Transverse colon (tissue), 4 donors: ENCODE measurements around the gene PASD1. TPM values are rescaled to one million over a fixed set of nuclear protein-coding genes. Genes with fewer than 3 reads are reported as not detected.

ENCODE experiments used
- DNase-seq: peaks from one replicate; pipeline ENCODE4 v3.0.0-alpha.2; 2019
- H3K27ac ChIP-seq, 4 donors: fragments of 200-600 bp; sonication (generic); 2 replicates each; pipeline ENCODE4 v1.5.1; 2016 to 2018; ENCODE audit warnings: inconsistent platforms in 4 of 4
- H3K27me3 ChIP-seq: fragments of 200-600 bp; sonication (generic); 2 replicates; pipeline ENCODE4 v1.5.1; 2017; ENCODE audit warnings: inconsistent platforms
- H3K36me3 ChIP-seq, 4 donors: fragments of 200-600 bp; sonication (generic); 2 replicates each; pipeline ENCODE4 v1.5.1; 2017 to 2019; ENCODE audit warnings: inconsistent platforms in 4 of 4
- H3K4me1 ChIP-seq, 4 donors: fragments of 200-600 bp; sonication (generic); 2 replicates each; pipeline ENCODE4 v1.5.1; 2017 to 2020; ENCODE audit warnings: inconsistent platforms in 4 of 4
- H3K4me3 ChIP-seq, 4 donors: fragments of 200-600 bp; sonication (generic); 1 replicate in 1 of 4; 2 replicates in 3 of 4; pipeline versions ENCODE4 v1.5.1 to v1.6.1; 2017 to 2019; ENCODE audit warnings: inconsistent platforms in 4 of 4
- H3K9me3 ChIP-seq, 2 donors: fragments of 200-600 bp; sonication (generic); 2 replicates each; pipeline ENCODE4 v1.5.1; 2017 to 2019; ENCODE audit warnings: inconsistent platforms in 2 of 2
- CTCF ChIP-seq, 5 experiments: fragments of 200-600 bp in 3 of 5; fragments of 450-650 bp in 2 of 5; sonication (generic) in 3 of 5; IDR thresholded peaks; 1 replicate in 2 of 5; 2 replicates in 3 of 5; pipeline ENCODE4 v1.5.1; 2016 to 2017; ENCODE audit warnings: antibody characterized with exemption in 5 of 5, inconsistent platforms in 3 of 5, mild to moderate bottlenecking in 2 of 5, moderate library complexity in 1 of 5
- EP300 ChIP-seq: sonication (generic); formaldehyde crosslinking; IDR thresholded peaks from one replicate; pipeline ENCODE4 v1.6.1; 2017; ENCODE audit warnings: antibody characterized with exemption, low read depth
- POLR2A ChIP-seq: fragments of 450-650 bp; IDR thresholded peaks from one replicate; pipeline ENCODE4 v1.6.1; 2016; ENCODE audit warnings: antibody characterized with exemption, mild to moderate bottlenecking, moderate library complexity
- POLR2AphosphoS5 ChIP-seq, 3 donors: sonication (generic); formaldehyde crosslinking; IDR thresholded peaks; one replicate each; pipeline ENCODE4 v1.6.1; 2016; ENCODE audit warnings: antibody characterized with exemption in 3 of 3
- WGBS, 2 donors: methylation state at CpG; one replicate each; pipeline ENCODE4 v1.1.5; 2018; ENCODE audit warnings: low coverage in 1 of 2; 5-methylcytosine and 5-hydroxymethylcytosine counted together
- in situ Hi-C, 4 donors: fragments of 200-750 bp; cut with MboI; loops; one replicate each; pipeline versions ENCODE4 v1.15.0 to v1.15.1; 2017; ENCODE audit warnings: low sequenced_read_pairs in 3 of 4, low pct_ligation_motif_present in 1 of 4, low pct_unique_long_range_greater_than_20kb in 1 of 4
- intact Hi-C: fragments of 100-400 bp; cut with DNase I; formaldehyde crosslinking; loops from one replicate; pipeline ENCODE4 v1.15.1; 2023; ENCODE audit warnings: low total_unique reads
- total RNA-seq, 4 donors: library from RNA; depleted of rRNA; stranded (reverse); fragments of >200 nt; gene quantifications; one replicate each; pipeline ENCODE4 v1.1.0, GENCODE V29; 2016

Gene PASD1
- total RNA-seq, 4 donors from 2014 or later: not detected

- H3K27me3 ChIP-seq: no peaks in the 10 kb centered on the region
- 54% methylated on average over 3 of the region's 3 CpGs; no CpG with 5 or more reads in 1 of the 2 donors for whole genome bisulfite sequencing, 2 donors
- TF ChIP-seq EP300: no peak
- no peak for TF ChIP-seq CTCF (IDR thresholded peaks at IDR 0.05)
- no peak for TF ChIP-seq POLR2A
- in situ Hi-C loops (no loop called here), intact Hi-C loops (no loop called here)
- H3K4me3 ChIP-seq: no peak overlapping the region
- H3K36me3 ChIP-seq: no peaks in the 10 kb centered on the region
- no peak overlapping the region for H3K27ac ChIP-seq
- no peak for DNase-seq
- H3K9me3 ChIP-seq: no peaks in the 10 kb centered on the region
- H3K4me1 ChIP-seq: no peaks in the 10 kb centered on the region
These were observed 148.8 kb downstream of the PASD1 start for GRCh38 chrX:151712253-151712652.

- Histone ChIP-seq H3K27me3 (no peaks in the 10 kb centered on the region), H3K27ac (no peak overlapping the region), H3K4me1 (no peaks in the 10 kb centered on the region), H3K9me3 (no peaks in the 10 kb centered on the region), H3K4me3 (no peak overlapping the region), H3K36me3 (no peaks in the 10 kb centered on the region)
- WGBS, 2 donors: 51% methylated on average over 3 of the region's 3 CpGs; no CpG with 5 or more reads in 1 of the 2 donors
- intact Hi-C loops (no loop called here), in situ Hi-C loops (no loop called here)
- TF ChIP-seq POLR2AphosphoS5 (IDR thresholded peaks at IDR 0.05) (no peak), CTCF (IDR thresholded peaks at IDR 0.05) (peak in 3 of 5 experiments; percentile 15 to 20 (median 18)), EP300 (no peak), POLR2A (no peak)
- no peak for DNase-seq
These were observed 150.4 kb downstream of the PASD1 start for GRCh38 chrX:151713849-151714248.

- WGBS, 2 donors: 68% methylated on average over 5 of the region's 5 CpGs; no CpG with 5 or more reads in 1 of the 2 donors
- H3K36me3 ChIP-seq: no peaks in the 10 kb centered on the region
- no peak for TF ChIP-seq POLR2AphosphoS5 (IDR thresholded peaks at IDR 0.05)
- TF ChIP-seq POLR2A: no peak
- TF ChIP-seq CTCF (IDR thresholded peaks at IDR 0.05): no peak
- no peak for TF ChIP-seq EP300
- H3K4me3 ChIP-seq: no peak overlapping the region
- intact Hi-C loops (no loop called here), in situ Hi-C loops (no loop called here)
- no peaks in the 10 kb centered on the region for H3K27me3 ChIP-seq
- DNase-seq: no peak
- no peak overlapping the region for H3K27ac ChIP-seq
- H3K4me1 ChIP-seq: no peaks in the 10 kb centered on the region
- no peaks in the 10 kb centered on the region for H3K9me3 ChIP-seq
These were observed 150.9 kb downstream of the PASD1 start for GRCh38 chrX:151714362-151714761.

- no peak for DNase-seq
- Histone ChIP-seq H3K27me3 (no peaks in the 10 kb centered on the region), H3K27ac (no peak within 1 kb of the TSS), H3K36me3 (no peaks in the 10 kb centered on the region), H3K4me3 (no peak within 1 kb of the TSS), H3K4me1 (no peaks in the 10 kb centered on the region), H3K9me3 (no peaks in the 10 kb centered on the region)
- TF ChIP-seq POLR2AphosphoS5 (IDR thresholded peaks at IDR 0.05): no peak
- TF ChIP-seq POLR2A: no peak
- TF ChIP-seq EP300: no peak
- TF ChIP-seq CTCF (IDR thresholded peaks at IDR 0.05): no peak
- WGBS, 2 donors: 53% methylated on average over 3 of the region's 3 CpGs; no CpG with 5 or more reads in 1 of the 2 donors
- intact Hi-C loops: no loop called here
- in situ Hi-C loops: no loop called here
These were observed 152.3 kb downstream of the PASD1 start, which contains the start of gene FATE1 for GRCh38 chrX:151715752-151716151. FATE1 (plus strand) TSS chrX:151716035; CDS start chrX:151716120, 85 bp downstream.
